GM13976 (cell line): ENCODE results near the gene ASXL2.
"Not testable (repeated sequence)": the region's sequence is repeated elsewhere in the genome, so short reads cannot be mapped to it uniquely, and the experiment has no call there.

Source experiments
- DNase-seq: peaks from one replicate; pipeline ENCODE4 v3.0.0; 2012; ENCODE audit warnings: low spot score
- in situ Hi-C: fragments of 300-500 bp; cut with MboI; formaldehyde crosslinking; loops from one replicate; pipeline ENCODE4 v1.12.0; 2022; ENCODE audit warnings: low sequenced_read_pairs, mixed read lengths, inconsistent platforms; ENCODE audit not compliant: unreplicated experiment
- TF ChIP-seq, protein P1 (sequence below): IDR thresholded peaks from 2 replicates; pipeline ENCODE4 v1.5.1; 2012; ENCODE audit warnings: borderline replicate concordance, mild to moderate bottlenecking; ENCODE audit not compliant: insufficient read depth; ENCODE audit errors: extremely low read depth, missing control alignments, control extremely low read depth

Gene ASXL2

GRCh38 chr2:25710750-25711149 lies 167.5 kb downstream of the ASXL2 start:
- no peak for DNase-seq
- TF ChIP-seq, protein P1, sequence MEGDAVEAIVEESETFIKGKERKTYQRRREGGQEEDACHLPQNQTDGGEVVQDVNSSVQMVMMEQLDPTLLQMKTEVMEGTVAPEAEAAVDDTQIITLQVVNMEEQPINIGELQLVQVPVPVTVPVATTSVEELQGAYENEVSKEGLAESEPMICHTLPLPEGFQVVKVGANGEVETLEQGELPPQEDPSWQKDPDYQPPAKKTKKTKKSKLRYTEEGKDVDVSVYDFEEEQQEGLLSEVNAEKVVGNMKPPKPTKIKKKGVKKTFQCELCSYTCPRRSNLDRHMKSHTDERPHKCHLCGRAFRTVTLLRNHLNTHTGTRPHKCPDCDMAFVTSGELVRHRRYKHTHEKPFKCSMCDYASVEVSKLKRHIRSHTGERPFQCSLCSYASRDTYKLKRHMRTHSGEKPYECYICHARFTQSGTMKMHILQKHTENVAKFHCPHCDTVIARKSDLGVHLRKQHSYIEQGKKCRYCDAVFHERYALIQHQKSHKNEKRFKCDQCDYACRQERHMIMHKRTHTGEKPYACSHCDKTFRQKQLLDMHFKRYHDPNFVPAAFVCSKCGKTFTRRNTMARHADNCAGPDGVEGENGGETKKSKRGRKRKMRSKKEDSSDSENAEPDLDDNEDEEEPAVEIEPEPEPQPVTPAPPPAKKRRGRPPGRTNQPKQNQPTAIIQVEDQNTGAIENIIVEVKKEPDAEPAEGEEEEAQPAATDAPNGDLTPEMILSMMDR = no peak
- in situ Hi-C loops = no loop called here

DNA sequence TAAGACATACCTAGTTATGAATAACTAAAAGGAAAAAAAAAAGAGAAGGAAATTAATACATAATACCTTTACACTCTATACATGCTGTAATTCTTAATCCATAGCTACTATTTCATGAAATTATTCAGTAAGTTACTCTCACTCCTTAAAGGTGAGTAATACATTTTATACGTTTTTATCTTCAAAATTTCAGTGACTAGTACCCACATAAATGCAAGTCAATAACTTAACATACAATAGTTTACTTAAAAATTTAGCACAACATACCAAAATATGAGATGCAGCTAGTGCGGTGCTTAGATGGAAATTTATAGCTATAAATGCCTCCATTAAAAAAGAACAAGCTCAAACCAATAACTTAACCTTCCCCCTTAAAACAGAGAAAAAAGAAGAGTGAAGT lies 168.9 kb downstream of the ASXL2 start:
- TF ChIP-seq, protein P1 = no peak
- DNase-seq = no peak
- in situ Hi-C loops = no loop called here

DNA sequence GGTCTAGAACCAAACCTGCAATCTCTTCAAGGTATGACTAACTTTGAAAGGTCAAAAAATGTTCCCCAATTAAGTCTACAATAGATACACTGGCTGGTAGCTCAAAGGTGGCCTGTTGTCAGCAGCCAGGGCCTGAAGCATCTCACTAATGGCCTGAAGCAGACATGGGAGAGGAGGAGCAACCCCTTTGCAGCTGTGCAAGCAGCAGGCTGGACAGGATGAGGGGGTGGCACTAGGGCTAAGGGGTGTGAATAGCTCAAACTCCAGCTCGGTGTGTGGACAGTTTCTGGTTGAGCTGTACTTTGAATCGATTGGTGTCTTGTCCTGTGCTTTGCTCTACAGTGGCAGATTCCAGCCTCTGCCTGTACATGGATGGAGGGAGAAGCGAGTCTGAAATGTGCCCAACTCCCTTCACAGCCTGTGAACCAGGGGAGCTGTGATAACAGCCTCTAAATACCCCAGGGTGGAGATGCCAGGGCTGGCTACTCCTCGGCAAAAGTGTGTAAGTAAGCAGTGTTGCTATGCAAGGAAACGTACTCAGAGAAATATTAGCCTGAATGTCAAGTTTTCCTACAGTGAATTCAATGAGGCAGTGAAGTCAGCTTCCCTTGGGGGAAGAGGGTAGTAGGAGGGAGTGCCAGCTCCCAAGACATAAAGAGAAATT lies 170.2 kb downstream of the ASXL2 start:
- no peak for DNase-seq
- in situ Hi-C loops = no loop called here
- TF ChIP-seq, protein P1 = no peak

GRCh38 chr2:25705575-25705974 lies 172.7 kb downstream of the ASXL2 start:
- DNase-seq, in situ Hi-C loops: not testable (repeated sequence)

DNA sequence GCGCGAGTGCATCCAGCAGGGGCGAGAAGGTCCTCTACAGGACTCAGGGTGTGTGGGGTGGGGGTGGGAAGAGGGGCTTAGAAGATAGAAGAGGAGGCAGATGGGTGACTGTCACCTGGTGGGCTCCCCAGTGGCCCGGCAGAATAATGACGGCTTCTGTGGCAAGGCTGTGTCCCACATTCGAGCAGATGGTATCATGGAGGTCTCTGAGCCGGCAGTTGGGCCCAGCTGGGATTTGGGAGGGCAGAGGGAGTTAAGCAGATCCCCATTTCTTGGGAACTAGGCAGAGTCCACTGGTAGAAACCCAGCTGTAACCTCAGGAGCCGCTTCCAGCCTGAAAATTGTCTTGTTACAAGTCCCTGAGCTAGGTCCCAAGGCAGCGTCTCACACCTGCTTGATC lies 176.5 kb downstream of the ASXL2 start:
- in situ Hi-C loops = no loop called here
- TF ChIP-seq, protein P1 = no peak
- no peak for DNase-seq

GRCh38 chr2:25700221-25700660 lies 178.0 kb downstream of the ASXL2 start:
- TF ChIP-seq, protein P1 = peak; percentile 55
- DNase-seq = peak; percentile 51
- in situ Hi-C loops = no loop called here

- in situ Hi-C loops = no loop called here
- TF ChIP-seq, protein P1 = no peak
- DNase-seq = no peak
Measured at GRCh38 chr2:25699216-25699615, 179.1 kb downstream of the ASXL2 start.
